NCI-H69 (cell line): Measurements from ENCODE around the gene GNB3.

ENCODE experiments used
- DNase-seq: peaks from one replicate; lab custom pipeline; 2025; lab: John Stamatoyannopoulos, UW

Gene GNB3

DNA sequence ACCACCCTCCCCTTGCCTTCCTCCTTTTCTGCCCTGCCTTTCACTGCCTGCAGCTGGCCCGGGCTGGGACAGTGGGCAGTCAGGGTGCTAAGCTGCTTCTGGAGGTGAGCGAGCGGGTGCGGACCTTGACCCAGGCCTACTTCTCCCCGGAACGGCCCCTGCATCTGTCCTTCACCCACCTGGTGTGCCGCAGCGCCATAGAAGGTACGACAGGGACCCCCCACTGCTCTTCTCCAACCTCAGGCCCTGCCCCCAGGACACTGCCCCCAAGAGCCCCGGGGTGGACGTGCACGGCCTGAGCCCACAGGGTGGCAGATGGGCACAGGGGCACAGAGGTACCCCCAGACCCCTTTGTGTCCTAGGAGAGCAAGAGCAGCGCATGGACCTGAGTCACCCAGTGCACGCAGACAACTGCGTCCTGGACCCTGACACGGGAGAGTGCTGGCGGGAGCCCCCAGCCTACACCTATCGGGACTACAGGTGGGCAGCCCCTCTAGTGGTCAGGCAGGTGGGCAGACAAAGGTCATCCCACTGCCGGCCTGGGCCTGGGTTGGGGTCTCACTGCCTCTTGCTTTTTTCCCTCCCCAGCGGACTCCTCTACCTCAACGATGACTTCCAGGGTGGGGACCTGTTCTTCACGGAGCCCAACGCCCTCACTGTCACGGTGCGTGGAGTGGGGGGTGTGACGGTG lies 3.2 kb upstream of the GNB3 start:
- DNase-seq, result no peak

DNA sequence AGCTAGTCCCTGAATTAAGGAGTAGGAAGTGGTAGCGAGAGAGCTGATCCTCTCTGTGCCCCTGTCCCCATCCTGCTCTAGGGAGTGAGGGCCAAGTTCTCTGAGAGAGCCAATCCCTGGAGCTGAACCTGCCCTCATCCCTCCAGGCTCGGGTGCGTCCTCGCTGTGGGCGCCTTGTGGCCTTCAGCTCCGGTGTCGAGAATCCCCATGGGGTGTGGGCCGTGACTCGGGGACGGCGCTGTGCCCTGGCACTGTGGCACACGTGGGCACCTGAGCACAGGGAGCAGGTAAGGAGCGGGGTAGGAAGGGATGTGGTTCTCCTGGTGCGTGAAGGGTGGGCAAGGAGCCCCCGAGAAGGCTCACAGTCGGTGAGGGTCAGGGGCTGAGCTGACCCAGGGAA lies 1.9 kb upstream of the GNB3 start:
- DNase-seq, result no peak

DNA sequence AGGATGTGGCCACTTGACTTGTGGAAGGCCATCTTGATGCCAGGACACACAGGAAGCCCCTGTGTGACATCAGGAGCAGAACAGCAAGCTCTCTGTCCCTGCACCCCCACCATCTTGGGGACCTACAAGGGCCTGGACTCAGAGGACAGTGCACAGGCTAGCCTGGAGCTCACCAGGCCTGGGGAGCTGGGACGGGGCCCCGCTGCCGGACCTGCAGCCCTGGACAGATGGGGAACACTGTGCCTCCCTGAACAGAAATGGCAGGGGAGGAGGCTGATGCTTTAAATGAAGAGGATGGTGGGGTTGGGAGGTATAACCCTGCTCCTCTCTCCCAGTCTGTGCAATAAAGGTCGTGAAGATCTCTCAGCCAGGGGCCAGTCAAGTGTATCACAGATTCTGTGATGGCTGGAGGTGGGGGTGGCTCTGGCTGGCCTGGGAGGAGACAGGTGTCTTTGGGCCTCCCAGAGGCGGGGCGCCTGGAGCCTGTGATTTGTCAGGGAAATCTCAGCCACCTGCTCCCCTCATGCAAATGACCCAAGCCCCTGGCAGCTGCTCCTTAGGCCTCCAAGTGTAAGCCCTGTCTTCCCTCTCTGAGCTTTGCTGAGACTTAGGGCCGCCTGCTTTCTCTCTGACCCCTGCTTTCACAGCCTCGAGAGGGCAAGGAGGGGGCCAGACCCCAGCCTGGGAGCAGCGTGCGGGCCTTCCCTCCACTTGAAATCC lies 1.1 kb upstream of the GNB3 start:
- DNase-seq, result peak; percentile 48

DNA sequence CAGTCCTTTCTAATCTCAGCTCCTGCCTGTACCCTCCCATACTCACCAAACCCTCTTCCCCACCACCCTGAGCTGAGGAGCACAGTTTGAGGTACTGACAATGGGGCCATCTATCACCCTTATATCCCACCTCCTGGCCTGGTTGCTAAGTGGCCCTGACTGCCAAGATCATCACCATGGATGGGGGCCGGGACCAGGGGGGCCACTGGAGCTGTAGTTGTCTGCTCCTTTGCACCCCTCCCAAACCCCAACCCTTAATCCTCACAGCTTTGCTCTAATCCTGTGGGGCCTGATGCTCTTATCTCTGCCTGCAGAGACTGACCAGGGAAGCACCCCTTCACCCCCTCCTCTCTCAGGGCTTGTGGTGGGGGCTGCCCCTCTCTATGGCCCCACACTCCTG lies 395 bp upstream of the GNB3 start:
- DNase-seq, result no peak

GRCh38 chr12:6842075-6842474 lies 1.4 kb downstream of the GNB3 start:
- no peak for DNase-seq

- no peak for DNase-seq
Measured at GRCh38 chr12:6843118-6843902, 2.6 kb downstream of the GNB3 start.

DNA sequence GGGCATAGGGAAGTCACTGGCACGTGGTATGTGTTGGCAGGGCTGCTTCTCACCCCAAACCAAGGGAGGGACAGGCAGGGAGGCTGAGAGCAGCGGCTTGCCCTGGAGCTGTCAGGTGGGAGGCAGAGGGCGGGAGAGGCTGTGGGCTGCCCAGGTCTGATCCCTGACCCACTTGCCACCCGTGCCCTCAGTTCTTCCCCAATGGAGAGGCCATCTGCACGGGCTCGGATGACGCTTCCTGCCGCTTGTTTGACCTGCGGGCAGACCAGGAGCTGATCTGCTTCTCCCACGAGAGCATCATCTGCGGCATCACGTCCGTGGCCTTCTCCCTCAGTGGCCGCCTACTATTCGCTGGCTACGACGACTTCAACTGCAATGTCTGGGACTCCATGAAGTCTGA lies 4.7 kb downstream of the GNB3 start:
- DNase-seq, result no peak

- no peak for DNase-seq
Measured at GRCh38 chr12:6846316-6846869, 5.7 kb downstream of the GNB3 start.

- no peak for DNase-seq
Measured at GRCh38 chr12:6847676-6848075, 7.0 kb downstream of the GNB3 start.

DNA sequence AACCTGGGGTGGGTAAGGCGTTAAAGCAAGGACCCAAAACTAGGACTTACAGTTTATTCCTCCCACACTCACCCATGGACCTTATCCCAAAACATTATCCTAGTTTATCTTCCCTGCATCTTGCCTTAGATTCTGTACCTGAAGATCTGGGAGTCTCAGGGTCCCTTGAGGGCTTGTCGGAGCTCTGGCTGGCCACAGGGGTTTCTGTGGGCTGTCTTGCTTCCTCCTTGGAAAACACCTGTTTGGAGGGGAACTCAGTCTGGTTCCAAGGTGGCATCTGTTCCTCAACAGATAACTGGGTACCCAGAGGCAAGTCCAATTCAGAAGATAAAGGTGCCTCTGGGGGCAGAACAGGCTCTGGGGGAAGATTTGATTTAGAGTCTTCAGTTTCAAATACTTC lies 8.7 kb downstream of the GNB3 start:
- DNase-seq, result no peak

DNA sequence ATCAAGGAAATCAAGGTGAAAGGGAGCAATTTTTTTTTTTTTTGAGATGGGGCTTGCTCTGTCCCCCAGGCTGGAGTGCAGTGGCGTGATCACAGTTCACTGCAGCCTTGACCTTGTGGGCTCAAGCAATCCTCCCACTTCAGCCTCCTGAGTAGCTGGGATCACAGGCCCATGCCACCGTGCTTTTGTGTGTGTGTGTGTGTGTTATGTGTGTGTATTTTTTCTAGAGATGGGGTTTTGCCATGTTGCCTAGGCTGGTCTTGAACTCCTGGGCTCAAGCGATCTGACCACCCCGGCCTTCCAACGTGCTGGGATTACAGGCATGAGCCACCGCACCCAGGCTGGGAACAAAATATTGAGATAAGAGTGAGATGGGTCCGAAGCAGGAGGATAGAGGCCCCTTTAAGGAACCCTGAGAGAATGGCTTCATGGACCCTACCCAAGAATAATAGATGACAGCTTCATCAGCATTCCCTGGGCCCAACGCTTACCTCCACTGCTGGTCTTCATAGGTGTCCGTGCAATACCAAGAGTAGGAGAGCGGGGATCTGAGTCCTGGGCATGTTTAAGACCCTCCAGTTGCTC lies 9.3 kb downstream of the GNB3 start:
- DNase-seq, result no peak

GRCh38 chr12:6850796-6851152 lies 10.0 kb downstream of the GNB3 start:
- DNase-seq, result no peak

DNA sequence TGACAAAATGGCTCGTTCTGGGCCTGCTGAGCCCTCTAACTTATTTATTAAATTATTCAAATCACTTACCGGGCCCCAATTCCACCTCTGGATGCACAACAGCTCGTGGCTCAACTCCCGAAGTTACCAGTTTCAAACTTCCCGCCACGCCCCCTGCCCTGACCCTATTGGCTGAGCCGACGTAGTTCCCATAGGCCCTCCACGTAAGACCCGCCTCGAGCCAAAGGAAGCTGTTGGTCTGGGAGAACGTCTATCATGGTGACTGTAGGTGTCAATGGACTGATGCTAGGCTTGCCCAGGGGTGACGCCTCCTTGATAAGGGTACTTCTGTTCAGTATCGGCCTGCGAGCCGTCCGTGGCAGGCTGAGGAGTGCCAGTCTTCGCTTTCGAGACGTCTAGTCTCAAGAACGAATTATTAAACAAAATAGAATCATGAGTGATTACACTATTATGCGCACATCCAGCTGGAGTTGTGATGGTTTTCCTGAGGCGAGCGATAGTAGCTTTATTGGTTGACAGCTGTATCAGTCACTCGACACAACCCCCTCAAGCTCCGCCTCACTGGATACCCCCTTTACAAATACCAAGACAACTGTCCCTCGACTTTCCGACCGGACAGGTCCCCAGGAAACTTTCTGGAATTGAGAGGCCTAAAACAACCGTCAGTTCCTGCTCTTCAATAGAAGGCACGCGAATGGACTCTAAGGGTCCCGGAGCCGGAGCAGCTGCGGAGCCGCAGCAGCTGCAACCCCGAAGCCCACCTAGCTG lies 10.6 kb downstream of the GNB3 start, which contains the start of gene CDCA3:
Gene CDCA3, minus strand, starts transcription at position 134 of the 768 bp plus-strand sequence. CDS start 334 bp downstream, outside the sequence.
- DNase-seq, result peak; percentile 99

GRCh38 chr12:6851921-6852650 lies 11.4 kb downstream of the GNB3 start, which contains the start of gene USP5:
TSS of gene USP5 (plus strand) at chr12:6852150. CDS start at chr12:6852180, 30 bp downstream.
- peak; percentile 100 for DNase-seq

DNA sequence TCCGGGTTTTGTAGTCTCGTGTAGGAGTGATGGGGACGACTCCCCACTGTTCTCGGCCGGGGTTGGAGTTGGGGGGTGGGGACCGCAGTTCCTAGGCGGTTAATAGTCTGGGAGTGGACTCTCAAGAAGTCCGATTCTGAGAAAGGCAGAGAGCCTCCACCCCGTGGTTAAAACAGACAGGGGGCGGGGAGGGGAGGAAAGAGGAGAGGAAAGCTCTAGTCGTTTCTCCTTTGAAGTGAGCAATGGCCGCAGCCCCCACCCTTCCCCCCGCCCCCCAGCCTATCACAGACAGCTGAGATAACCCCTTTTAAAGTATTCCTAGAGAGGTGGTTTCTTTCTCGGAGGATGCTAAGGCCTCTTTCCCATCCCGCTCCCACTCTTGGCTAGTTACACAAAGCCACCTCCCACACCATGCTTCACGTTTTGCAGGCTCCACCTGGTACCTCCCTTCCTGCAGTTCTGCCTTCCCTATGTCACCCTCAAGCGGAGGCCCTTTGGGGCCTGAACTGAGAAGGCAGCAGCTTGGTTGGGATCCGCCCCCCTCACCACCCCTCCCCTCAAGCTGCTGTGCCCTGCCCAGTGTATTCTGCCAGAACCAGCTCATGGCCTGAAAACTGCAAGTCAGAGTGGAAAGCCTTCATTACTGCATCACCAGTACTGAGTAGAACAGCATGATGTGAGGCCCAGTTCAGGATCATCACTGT lies 12.1 kb downstream of the GNB3 start:
- peak; percentile 67 for DNase-seq

DNA sequence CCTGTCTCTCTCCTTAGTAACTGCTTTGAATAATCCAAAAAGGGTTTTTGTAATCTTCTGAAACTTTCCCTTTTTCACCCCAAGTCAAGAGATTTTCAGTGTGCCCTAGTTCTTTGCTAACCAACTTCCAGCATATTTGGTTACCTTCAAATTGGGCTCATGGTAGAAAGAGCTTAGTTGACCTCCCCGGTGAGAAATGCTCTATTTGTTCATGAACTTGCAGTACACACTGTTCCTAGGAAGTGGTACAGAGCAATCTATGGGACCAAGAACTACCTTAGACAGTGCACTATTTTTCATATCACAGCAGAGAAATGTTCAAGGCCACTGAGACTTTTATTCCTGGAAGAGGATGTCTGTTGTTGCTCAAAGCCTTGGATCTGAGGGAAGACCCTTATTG lies 12.9 kb downstream of the GNB3 start:
- no peak for DNase-seq

DNA sequence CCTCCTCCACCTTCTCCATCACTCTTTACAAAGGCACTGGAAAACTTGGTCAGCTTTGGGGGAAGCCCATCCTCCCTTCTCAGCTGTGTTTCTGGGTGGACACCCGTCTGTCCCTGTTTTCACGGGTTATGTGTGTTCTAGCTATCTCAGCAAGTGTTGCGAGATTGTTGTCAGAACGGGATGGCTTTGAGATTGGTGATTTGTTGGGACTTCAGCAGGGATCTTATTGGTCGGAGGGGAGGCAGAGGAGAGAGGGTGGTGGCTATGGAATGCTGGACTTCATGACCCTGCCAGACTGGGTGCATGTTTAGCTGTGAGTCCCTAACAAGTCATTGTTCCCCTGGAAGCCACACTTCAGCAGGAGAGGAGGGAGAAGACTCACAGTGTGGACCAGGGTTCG lies 13.3 kb downstream of the GNB3 start:
- DNase-seq, result no peak

DNA sequence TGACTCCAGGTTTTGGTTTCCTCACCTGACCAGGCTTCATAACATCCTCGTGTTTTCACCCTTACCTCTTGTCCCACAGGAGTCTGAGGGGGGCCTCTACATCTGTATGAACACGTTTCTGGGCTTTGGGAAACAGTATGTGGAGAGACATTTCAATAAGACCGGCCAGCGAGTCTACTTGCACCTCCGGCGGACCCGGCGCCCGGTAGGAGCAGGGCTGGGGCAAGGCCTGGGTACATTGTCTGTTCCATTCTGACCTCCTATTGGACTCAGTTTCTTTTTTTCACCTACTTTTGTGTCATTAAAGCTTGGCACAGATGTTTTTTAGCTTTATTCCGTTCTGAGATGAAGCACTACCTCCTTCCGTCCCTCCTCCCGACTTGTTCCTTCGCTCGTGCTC lies 14.6 kb downstream of the GNB3 start:
- DNase-seq, result no peak

DNA sequence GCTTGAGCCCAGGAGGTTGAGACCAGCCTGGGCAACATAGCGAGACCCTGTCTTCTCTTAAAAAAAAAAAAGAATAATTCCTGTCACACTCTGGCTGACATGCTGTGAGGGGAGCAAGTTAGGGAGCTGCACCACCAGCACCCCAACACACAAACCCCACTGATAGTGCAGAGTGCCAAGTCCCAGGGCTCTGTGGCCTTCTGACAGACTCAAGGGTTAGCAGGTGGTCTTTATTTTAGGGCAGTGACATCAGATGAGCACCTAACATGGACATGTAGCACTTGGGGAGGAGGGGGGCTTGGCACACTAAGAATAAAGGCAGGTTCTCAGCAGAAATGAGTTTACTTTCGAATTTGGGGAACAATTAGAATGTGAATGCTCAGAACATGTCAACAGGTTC lies 18.1 kb downstream of the GNB3 start:
- DNase-seq, result no peak

- no peak for DNase-seq
Measured at GRCh38 chr12:6860116-6860515, 19.4 kb downstream of the GNB3 start.
